Calu3 (cell line): Measurements from ENCODE around the gene RCAN3. TPM values are rescaled to one million over a fixed set of nuclear protein-coding genes. Genes with fewer than 3 reads are reported as not detected.

Experiments used
- BruUV-seq: library from RNA; stranded (reverse); fragments of 400-500 nt; replicated peaks from 2 replicates; lab custom pipeline; 2021; lab: Mats Ljungman, UMichigan
- CTCF ChIA-PET: fragments of 300-600 bp; sonication (Branson Sonifier 250); formaldehyde crosslinking; loops from one replicate; lab custom pipeline; 2022; ENCODE audit warnings: antibody characterized with exemption; lab: Charles Lee
- DNase-seq: peaks from one replicate; pipeline ENCODE4 v3.0.0; 2022
- H3K27ac Mint-ChIP-seq: one replicate; pipeline ENCODE4 v1.8.0; 2022; ENCODE audit warnings: mixed read lengths; ENCODE audit not compliant: unreplicated experiment
- H3K27me3 Mint-ChIP-seq: one replicate; pipeline ENCODE4 v1.8.0; 2022; ENCODE audit warnings: mixed read lengths; ENCODE audit not compliant: unreplicated experiment
- H3K36me3 Mint-ChIP-seq: one replicate; pipeline ENCODE4 v1.8.0; 2022; ENCODE audit warnings: mild to moderate bottlenecking, moderate library complexity, mixed read lengths; ENCODE audit not compliant: insufficient read depth, unreplicated experiment
- H3K4me1 Mint-ChIP-seq: one replicate; pipeline ENCODE4 v1.8.0; 2022; ENCODE audit warnings: mild to moderate bottlenecking, low read depth, mixed read lengths; ENCODE audit not compliant: unreplicated experiment
- H3K4me3 Mint-ChIP-seq: one replicate; pipeline ENCODE4 v1.8.0; 2022; ENCODE audit warnings: mild to moderate bottlenecking, low read depth, moderate library complexity, mixed read lengths; ENCODE audit not compliant: unreplicated experiment
- H3K9me3 Mint-ChIP-seq: one replicate; pipeline ENCODE4 v1.8.0; 2022; ENCODE audit warnings: low read depth, mixed read lengths; ENCODE audit not compliant: unreplicated experiment
- intact Hi-C: fragments of 100-400 bp; cut with micrococcal nuclease; formaldehyde crosslinking; loops from one replicate; pipeline ENCODE4 v1.10.0; 2022; ENCODE audit not compliant: unreplicated experiment
- total RNA-seq: library from RNA; stranded (reverse); gene quantifications from 2 replicates; pipeline ENCODE4 v1.2.3, GENCODE V29; 2022
- TF ChIP-seq, protein P1 (sequence below): fragments of 200-600 bp; IDR thresholded peaks from one replicate; pipeline ENCODE4 v1.8.0; 2022; ENCODE audit warnings: antibody characterized with exemption; ENCODE audit not compliant: unreplicated experiment

RCAN3 gene
- total RNA-seq, 1 experiment from 2014 or later: 15.3 TPM

- DNase-seq: no peak
- peaks cover 14% of the 10 kb centered on the region for H3K36me3 Mint-ChIP-seq
- CTCF ChIA-PET: no interaction called here
- BruUV-seq: no TSS peak
- no peak overlapping the region for H3K4me3 Mint-ChIP-seq
- H3K4me1 Mint-ChIP-seq: peaks cover 8% of the 10 kb centered on the region
- no peaks in the 10 kb centered on the region for H3K27me3 Mint-ChIP-seq
- intact Hi-C loops: no loop called here
- H3K27ac Mint-ChIP-seq: no peak overlapping the region
- TF ChIP-seq, protein P1, sequence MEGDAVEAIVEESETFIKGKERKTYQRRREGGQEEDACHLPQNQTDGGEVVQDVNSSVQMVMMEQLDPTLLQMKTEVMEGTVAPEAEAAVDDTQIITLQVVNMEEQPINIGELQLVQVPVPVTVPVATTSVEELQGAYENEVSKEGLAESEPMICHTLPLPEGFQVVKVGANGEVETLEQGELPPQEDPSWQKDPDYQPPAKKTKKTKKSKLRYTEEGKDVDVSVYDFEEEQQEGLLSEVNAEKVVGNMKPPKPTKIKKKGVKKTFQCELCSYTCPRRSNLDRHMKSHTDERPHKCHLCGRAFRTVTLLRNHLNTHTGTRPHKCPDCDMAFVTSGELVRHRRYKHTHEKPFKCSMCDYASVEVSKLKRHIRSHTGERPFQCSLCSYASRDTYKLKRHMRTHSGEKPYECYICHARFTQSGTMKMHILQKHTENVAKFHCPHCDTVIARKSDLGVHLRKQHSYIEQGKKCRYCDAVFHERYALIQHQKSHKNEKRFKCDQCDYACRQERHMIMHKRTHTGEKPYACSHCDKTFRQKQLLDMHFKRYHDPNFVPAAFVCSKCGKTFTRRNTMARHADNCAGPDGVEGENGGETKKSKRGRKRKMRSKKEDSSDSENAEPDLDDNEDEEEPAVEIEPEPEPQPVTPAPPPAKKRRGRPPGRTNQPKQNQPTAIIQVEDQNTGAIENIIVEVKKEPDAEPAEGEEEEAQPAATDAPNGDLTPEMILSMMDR: no peak
- H3K9me3 Mint-ChIP-seq: no peaks in the 10 kb centered on the region
These were observed 4.0 kb upstream of the RCAN3 start for GRCh38 chr1:24498589-24498988.

GRCh38 chr1:24500448-24501048 lies 2.1 kb upstream of the RCAN3 start:
- Mint-ChIP-seq H3K4me3 (no peak overlapping the region), H3K4me1 (peaks cover 17% of the 10 kb centered on the region), H3K27ac (no peak overlapping the region), H3K27me3 (no peaks in the 10 kb centered on the region), H3K9me3 (no peaks in the 10 kb centered on the region), H3K36me3 (peaks cover 15% of the 10 kb centered on the region)
- intact Hi-C loops: loop anchor here (10.0 kb wide), 1 partner anchor 86 kb away; the partner anchor contains the start of genes NIPAL3 and STPG1
- BruUV-seq: no TSS peak
- CTCF ChIA-PET: interaction anchor here (0.6 to 0.9 kb wide), 3 partner anchors 9 to 35 kb away, joined by 3 to 7 read pairs (median 5); no protein-coding TSS in a partner anchor
- DNase-seq: no peak
- TF ChIP-seq, protein P1: no peak

GRCh38 chr1:24501371-24502064 lies 1.1 kb upstream of the RCAN3 start:
- Mint-ChIP-seq H3K27me3 (no peaks in the 10 kb centered on the region), H3K9me3 (no peaks in the 10 kb centered on the region), H3K27ac (peak overlapping the region; percentile 80), H3K4me3 (peak overlapping the region; percentile 79), H3K36me3 (peaks cover 15% of the 10 kb centered on the region), H3K4me1 (peaks cover 17% of the 10 kb centered on the region)
- DNase-seq: peak; percentile 33
- intact Hi-C loops: loop anchor here (10.0 kb wide), 1 partner anchor 87 kb away; the partner anchor contains the start of genes NIPAL3 and STPG1
- BruUV-seq: TSS peak; percentile 48
- CTCF ChIA-PET: interaction anchor here (0.7 to 1.3 kb wide), 2 partner anchors 24 to 141 kb away, joined by 3 to 4 read pairs; no protein-coding TSS in a partner anchor
- TF ChIP-seq, protein P1: no peak

DNA sequence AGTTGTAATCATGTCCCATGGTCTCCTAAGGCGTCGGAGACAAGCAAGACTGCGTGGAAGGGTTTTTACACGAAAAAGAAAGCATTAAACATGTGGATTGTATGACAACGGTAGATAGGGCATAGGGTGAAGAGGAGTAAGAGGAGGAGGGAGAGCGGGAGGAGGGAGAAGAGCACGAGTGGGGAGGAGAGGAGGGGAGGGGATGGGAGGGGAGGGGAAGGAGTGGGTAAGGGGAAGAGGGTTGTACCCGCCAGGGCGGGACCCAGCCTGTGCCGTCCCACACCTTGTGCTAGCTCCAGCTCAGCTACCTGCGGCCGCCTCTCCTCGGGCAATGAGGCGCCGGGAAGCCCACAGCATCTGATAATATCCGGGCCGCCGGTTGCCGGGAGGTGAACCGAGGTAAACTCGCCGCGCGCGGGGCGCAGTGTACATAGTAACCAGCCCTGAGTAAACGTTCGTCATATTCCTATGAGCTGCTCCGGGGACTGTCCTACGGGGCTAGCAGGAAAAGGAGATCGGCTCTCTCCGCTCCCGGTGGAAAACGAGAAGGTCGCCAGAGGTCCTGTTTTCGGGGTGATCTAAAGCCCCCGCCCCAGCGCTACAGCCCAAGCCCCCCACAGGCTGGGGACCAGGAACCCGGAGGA lies 449 bp upstream of the RCAN3 start:
- TF ChIP-seq, protein P1: no peak
- intact Hi-C loops: loop anchor here (10.0 kb wide), 1 partner anchor 87 kb away; the partner anchor contains the start of genes NIPAL3 and STPG1
- Mint-ChIP-seq H3K27ac (peak overlapping the region; percentile 80), H3K4me3 (peak overlapping the region; percentile 79), H3K4me1 (peaks cover 22% of the 10 kb centered on the region), H3K27me3 (no peaks in the 10 kb centered on the region), H3K9me3 (no peaks in the 10 kb centered on the region), H3K36me3 (peaks cover 15% of the 10 kb centered on the region)
- CTCF ChIA-PET: interaction anchor here (0.9 to 1.3 kb wide), 2 partner anchors 23 to 87 kb away, joined by 3 read pairs; partner anchors contain the start of gene NIPAL3
- DNase-seq: peak; percentile 60
- BruUV-seq: no TSS peak
